Activated CD8-positive, alpha-beta T cell treated with anti-CD3 and anti-CD28 coated beads for 36 hours (primary cell): ENCODE results near the gene SYT17. TPM values are rescaled to one million over a fixed set of nuclear protein-coding genes. Genes with fewer than 3 reads are reported as not detected.

Experiments
- ATAC-seq: fragments of 200-7000 bp; cut with Tn5 transposase; one replicate; pipeline ENCODE4 v1.10.0; 2021; ENCODE audit warnings: mild to moderate bottlenecking, moderate library complexity
- CTCF ChIA-PET: fragments of 350-600 bp; sonication (Branson Sonifier 250); formaldehyde crosslinking; loops from one replicate; lab custom pipeline; 2021; ENCODE audit warnings: antibody characterized with exemption; lab: Charles Lee
- POLR2A ChIA-PET: fragments of 350-600 bp; sonication (Branson Sonifier 250); formaldehyde crosslinking; loops from one replicate; lab custom pipeline; 2021; ENCODE audit warnings: antibody characterized with exemption; lab: Charles Lee
- DNase-seq: peaks from one replicate; pipeline ENCODE4 v3.0.0-alpha.2; 2020
- H3K27ac Mint-ChIP-seq: one replicate; pipeline ENCODE4 v1.8.0; 2021; ENCODE audit warnings: mild to moderate bottlenecking, mixed read lengths
- H3K27me3 Mint-ChIP-seq: one replicate; pipeline ENCODE4 v1.8.0; 2021; ENCODE audit warnings: mixed read lengths
- H3K36me3 Mint-ChIP-seq: one replicate; pipeline ENCODE4 v1.8.0; 2021; ENCODE audit warnings: low read depth, mixed read lengths
- H3K4me1 Mint-ChIP-seq: one replicate; pipeline ENCODE4 v1.8.0; 2021; ENCODE audit warnings: low read depth, mixed read lengths
- H3K4me3 Mint-ChIP-seq: one replicate; pipeline ENCODE4 v1.8.0; 2021; ENCODE audit warnings: mild to moderate bottlenecking, moderate library complexity, mixed read lengths
- H3K9me3 Mint-ChIP-seq: one replicate; pipeline ENCODE4 v1.8.0; 2021; ENCODE audit warnings: mixed read lengths
- CTCF ChIP-seq: fragments of 200-600 bp; IDR thresholded peaks from one replicate; pipeline ENCODE4 v1.8.0; 2022; ENCODE audit warnings: antibody characterized with exemption, mild to moderate bottlenecking
- intact Hi-C: fragments of 100-400 bp; cut with micrococcal nuclease; formaldehyde crosslinking; loops from one replicate; pipeline ENCODE4 v1.10.0; 2022
- total RNA-seq, 2 experiments: library from RNA; stranded (reverse); gene quantifications; one replicate each; pipeline ENCODE4 v1.2.3, GENCODE V29; 2021

Gene SYT17
- total RNA-seq, 2 experiments from 2014 or later = 0.59 TPM; not detected in 1

GRCh38 chr16:19239511-19240155 lies 71.6 kb downstream of the SYT17 start:
- Mint-ChIP-seq H3K4me1 (no peaks in the 10 kb centered on the region), H3K36me3 (no peaks in the 10 kb centered on the region), H3K9me3 (peaks cover 19% of the 10 kb centered on the region), H3K27ac (no peak overlapping the region), H3K27me3 (no peaks in the 10 kb centered on the region), H3K4me3 (no peak overlapping the region)
- DNase-seq = no peak
- intact Hi-C loops = no loop called here
- no peak for TF ChIP-seq CTCF
- no peak for ATAC-seq
- ChIA-PET POLR2A (no interaction called here), CTCF (no interaction called here)

GRCh38 chr16:19240494-19240893 lies 72.5 kb downstream of the SYT17 start:
- no peak for ATAC-seq
- H3K27ac Mint-ChIP-seq = no peak overlapping the region
- H3K9me3 Mint-ChIP-seq = peaks cover 13% of the 10 kb centered on the region
- ChIA-PET POLR2A (no interaction called here), CTCF (no interaction called here)
- TF ChIP-seq CTCF = no peak
- H3K4me3 Mint-ChIP-seq = no peak overlapping the region
- no peaks in the 10 kb centered on the region for H3K27me3 Mint-ChIP-seq
- no peak for DNase-seq
- intact Hi-C loops = no loop called here
- no peaks in the 10 kb centered on the region for H3K4me1 Mint-ChIP-seq
- no peaks in the 10 kb centered on the region for H3K36me3 Mint-ChIP-seq

- no peak for TF ChIP-seq CTCF
- Mint-ChIP-seq H3K36me3 (no peaks in the 10 kb centered on the region), H3K4me3 (no peak overlapping the region), H3K9me3 (peaks cover 4% of the 10 kb centered on the region), H3K4me1 (no peaks in the 10 kb centered on the region), H3K27ac (no peak overlapping the region), H3K27me3 (no peaks in the 10 kb centered on the region)
- intact Hi-C loops = no loop called here
- DNase-seq = no peak
- ChIA-PET POLR2A (no interaction called here), CTCF (no interaction called here)
- ATAC-seq = no peak
Observed at GRCh38 chr16:19241512-19241911, 73.5 kb downstream of the SYT17 start.

GRCh38 chr16:19242186-19242585 lies 74.1 kb downstream of the SYT17 start:
- DNase-seq (no peak), ATAC-seq (no peak)
- CTCF ChIA-PET = no interaction called here
- Mint-ChIP-seq H3K4me1 (no peaks in the 10 kb centered on the region), H3K27me3 (no peaks in the 10 kb centered on the region), H3K9me3 (peaks cover 4% of the 10 kb centered on the region), H3K27ac (no peak overlapping the region), H3K4me3 (no peak overlapping the region), H3K36me3 (no peaks in the 10 kb centered on the region)
- TF ChIP-seq CTCF = no peak
- intact Hi-C loops = no loop called here
- POLR2A ChIA-PET = interaction anchor here (0.6 kb wide), 1 partner anchor 1088 kb away, joined by 3 read pairs; no protein-coding TSS in a partner anchor

- ATAC-seq = no peak
- TF ChIP-seq CTCF = no peak
- Mint-ChIP-seq H3K27me3 (no peaks in the 10 kb centered on the region), H3K36me3 (no peaks in the 10 kb centered on the region), H3K27ac (no peak overlapping the region), H3K9me3 (peaks cover 7% of the 10 kb centered on the region), H3K4me1 (no peaks in the 10 kb centered on the region), H3K4me3 (no peak overlapping the region)
- POLR2A ChIA-PET = no interaction called here
- CTCF ChIA-PET = no interaction called here
- DNase-seq = no peak
- intact Hi-C loops = no loop called here
Observed at GRCh38 chr16:19242987-19243575, 75.0 kb downstream of the SYT17 start.
